ENCODE data around the gene SRRM3.
"Not testable (repeated sequence)": the region's sequence is repeated elsewhere in the genome, so short reads cannot be mapped to it uniquely, and the experiment has no call there.

SRRM3 gene

DNA sequence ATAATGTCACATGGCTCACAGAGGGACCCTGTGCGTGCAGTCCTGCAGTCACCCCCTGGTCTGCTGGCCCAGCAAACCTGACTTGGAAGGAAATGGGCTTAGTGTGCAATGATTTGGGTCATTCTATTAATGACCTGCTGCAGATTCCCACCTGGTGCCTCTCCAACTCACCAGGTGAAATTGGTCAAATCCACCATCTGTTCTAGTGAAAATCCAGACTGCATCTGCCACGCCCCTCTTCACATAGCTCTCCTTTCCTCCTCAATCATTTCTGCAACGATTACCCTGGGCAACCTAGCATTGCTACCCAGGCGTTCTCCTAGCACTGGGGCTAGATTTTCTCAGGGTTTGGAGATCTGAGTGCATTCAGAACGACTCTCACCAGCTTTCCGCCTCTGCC is 29.4 kb downstream of the SRRM3 start:
- no peak for DNase-seq

DNA sequence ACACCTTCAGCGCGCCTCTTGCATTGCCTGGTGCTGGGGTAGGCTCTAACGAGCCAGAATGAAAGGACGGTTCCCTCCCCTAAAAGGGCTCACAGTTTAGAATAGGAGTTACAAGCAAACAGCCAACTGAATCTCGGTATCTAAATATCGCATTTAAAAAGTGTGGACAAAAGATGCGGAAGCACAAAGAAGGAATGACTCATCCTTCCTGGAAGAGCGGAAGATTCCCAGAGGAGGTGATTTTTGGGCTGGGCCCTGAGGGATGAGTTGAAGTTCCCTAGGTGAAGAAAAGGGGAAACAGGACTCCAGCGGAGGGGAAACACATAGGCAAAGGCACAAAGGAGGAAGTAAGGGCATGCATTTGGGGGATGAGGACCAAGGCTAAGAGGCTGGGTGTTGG is 29.9 kb downstream of the SRRM3 start:
- DNase-seq: no peak

DNA sequence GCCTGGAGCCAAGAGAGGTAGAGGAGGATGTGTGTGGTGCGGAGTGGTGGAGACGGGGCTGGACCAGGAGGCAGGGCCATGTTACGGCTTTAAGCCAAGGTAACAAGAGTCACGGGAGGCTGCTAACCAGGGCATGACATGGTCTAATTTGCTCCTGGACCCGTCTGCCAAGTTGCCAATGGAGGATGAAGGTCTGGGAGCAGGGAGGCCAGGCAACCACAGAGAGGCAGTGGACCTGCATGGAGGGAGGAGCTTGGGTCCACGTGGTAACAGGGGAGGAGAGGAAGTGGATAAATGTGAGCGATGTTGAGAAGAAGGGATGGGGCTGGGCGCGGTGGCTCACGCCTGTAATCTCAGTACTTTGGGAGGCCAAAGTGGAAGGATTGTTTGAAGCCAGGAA is 31.0 kb downstream of the SRRM3 start:
- no peak for DNase-seq

DNA sequence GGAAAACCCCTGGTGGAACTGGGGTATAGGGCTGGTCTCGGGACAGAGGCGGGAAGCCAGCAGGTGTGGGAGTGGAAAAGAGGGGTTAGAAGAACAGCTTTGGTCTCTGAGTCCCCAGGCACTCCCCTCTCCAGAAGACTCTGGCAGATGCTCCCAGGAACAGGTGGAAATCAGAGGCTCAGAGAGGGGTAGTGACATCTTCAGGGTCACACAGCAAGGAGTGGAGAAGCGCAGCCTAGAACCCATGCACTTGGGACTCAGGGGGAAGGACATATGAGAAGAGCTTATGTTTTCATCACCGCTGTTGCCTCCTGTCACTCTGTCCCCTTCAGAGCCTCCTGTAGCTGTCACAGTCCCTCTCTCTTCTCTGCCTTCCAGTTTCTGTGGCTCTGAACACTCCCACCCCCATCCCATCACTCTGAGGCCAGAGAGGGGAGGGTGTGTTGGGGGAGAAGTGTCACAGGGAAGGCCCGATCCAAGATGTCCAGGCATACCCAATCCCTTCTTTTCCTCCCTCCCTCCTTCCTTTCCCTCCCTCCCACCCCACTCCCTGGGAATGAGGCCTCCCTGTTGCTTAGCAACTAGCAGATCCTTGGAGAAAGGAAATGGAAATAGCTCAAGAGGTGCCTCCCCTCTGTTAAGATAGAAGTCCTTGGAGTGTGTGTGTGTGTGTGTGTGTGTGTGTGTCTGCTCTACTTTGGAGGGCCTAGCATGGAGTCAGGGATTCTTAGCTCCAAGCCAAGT is 32.0 kb downstream of the SRRM3 start:
- DNase-seq: no peak

DNA sequence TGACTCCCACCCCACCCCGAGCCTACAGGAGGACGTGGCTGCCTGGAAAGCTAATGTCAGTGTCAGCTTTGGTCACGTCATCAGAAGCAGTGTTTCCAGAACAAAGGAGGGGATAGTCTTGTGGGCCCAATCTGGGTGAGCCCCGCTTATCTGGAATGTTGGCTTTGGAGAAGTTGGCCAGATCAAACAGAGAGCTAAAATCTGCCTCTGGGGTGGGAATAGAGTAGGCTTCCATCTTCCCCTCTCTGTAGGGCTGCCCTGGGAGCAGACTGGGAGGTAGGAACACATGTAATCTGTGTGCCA is 32.5 kb downstream of the SRRM3 start:
- DNase-seq: no peak

DNA sequence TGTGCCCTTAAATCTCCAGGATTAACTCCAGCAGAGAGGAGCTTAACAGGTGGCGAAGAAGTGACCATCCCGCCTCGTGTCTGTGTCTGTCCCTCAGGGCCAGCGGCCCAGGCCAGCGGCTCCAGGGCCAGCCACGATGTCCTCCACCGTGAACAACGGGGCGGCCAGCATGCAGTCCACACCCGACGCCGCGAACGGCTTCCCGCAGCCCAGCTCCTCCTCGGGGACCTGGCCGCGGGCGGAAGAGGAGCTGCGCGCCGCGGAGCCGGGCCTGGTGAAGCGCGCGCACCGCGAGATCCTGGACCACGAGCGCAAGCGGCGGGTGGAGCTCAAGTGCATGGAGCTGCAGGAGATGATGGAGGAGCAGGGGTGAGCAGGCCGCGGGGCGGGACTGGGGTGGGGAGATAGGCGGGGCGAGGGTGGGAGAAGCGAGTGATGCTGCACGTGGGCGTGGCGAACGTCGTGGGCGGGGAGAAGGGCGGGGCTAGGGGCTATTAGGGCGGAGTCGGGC is 33.3 kb downstream of the SRRM3 start:
- DNase-seq: no peak

DNA sequence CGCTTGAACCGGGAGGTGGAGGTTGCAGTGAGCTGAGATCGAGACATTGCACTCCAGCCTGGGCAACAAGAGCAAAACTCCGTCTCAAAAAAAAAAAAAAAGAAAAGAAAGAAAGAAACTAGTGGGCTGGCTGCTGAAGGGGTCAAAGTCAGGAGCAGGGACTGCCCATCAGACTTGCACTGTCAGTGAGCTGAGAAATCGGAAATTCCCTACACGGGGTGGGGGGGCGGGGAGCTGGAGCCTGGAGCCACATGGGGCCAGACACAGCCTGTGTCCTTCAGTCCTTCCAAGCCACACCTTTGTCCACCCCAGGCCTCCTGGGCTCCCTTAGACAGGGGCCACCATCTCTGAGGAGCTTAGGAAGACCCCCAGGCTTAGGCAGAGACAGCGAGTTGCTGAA is 34.5 kb downstream of the SRRM3 start:
- no peak for DNase-seq

DNA sequence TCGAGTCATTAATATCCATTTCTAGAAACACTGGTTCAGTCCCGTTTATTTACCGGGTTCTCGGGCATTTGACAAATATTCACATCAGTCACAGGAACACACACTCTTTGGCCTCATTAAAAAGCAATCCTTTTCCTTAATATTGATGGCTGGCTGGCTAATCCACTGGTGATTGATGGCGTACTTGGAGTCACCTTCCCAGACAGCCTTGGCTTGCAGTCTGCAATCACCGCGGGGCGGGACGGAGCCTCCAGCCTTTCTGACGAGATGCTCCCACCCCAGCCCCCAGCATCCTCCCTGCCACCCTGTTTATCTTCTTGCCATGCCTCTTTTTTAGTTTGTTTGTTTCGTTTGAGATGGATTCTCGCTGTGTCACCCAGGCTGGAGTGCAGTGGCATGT is 36.6 kb downstream of the SRRM3 start:
- no peak for DNase-seq

DNA sequence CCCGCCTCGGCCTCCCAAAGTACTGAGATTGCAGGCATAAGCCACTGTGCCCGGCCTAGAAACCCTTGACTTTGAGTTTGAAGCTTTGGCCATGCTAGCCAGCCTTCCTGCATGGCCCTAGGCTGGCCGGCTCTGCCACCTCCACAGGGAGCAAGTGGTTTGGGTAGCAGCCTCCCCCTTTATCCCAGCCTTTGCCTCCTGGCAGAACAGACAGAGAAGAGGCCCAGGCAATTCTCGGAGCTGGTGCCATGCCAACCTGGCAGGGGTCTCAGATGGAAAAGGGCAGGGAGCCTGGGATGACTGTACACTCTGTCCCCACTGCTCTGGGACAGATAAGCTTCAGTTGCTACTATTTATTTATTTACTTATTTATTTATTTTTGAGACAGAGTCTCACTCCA is 39.4 kb downstream of the SRRM3 start:
- no peak for DNase-seq

DNA sequence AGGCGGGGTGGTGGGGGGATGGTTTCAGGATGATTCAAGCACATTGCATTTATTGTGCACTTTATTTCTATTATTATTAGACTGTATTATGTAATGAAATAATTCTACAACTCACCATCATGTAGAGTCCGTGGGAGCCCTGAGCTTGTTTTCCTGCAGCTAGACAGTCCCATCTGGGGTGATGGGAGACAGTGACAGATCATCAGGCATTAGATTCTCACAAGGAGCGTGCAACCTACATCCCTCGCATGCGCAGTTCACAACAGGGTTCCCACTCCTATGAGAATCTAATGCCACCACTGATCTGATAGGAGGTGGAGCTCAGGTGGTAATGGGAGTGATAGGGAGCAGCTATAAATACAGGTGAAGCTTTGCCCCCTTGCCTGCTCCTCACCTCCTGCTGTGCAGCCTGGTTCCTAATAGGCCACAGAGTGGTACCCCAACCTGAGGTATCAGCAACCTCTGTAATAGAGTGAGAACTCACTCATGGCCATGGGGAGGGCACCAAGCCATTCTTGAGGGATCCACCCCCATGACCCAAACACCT is 40.9 kb downstream of the SRRM3 start:
- not testable (repeated sequence) for DNase-seq

DNA sequence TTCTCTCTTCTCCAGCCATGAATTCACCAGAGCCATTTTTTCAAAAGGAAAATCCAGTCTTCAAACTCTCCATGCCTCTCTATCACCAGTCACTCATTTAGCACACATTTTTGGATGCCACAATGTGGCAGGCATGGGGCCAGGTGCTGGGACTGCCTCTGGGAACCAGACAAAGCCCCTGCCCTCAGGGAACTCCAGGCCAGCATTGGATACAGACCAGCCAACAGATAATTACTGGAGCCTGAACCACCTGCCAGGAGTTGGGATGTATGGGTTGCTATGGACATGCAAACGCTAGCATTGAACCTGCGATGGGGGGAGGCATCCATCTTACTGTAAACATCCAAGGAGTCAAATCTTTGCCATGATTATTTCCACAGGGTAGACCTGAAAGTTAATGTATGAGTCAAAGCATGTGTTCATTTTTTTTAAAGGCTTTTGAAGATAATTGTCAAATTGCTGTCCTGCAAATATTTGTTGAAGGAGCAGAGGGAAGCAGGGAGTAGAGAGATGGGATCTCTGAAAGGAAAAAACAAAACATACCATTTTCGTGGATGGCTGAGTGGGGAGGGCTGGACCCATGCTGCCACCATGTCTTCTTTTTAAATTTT is 43.2 kb downstream of the SRRM3 start:
- no peak for DNase-seq

DNA sequence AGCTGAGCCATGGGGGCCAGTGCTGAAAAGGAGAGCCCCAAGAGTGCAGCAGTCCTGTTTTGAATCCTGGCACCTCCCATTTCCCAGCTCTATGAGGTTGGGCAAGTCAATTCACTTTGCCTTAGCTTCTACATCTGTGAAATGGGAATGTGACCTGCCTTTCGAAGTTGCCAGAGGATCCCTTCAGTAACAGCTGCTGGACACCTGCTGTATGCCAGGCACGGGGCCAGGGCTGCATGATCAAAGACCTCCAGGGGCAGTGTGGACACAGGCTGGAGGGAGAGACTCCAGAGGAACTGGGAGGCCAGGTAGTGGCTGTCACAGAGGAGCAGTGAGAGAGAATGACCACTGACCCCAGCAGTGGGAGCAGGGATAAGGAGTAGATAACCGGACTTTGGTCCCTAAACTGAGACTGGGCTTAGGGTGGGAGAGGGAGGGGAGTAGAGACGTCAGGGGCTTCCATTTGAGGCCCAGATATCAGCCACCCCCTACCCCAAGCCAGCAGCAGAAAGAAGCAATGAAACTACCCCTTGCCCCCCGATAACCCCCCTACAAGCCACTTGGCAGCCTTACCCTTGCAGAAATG is 45.2 kb downstream of the SRRM3 start:
- no peak for DNase-seq

DNA sequence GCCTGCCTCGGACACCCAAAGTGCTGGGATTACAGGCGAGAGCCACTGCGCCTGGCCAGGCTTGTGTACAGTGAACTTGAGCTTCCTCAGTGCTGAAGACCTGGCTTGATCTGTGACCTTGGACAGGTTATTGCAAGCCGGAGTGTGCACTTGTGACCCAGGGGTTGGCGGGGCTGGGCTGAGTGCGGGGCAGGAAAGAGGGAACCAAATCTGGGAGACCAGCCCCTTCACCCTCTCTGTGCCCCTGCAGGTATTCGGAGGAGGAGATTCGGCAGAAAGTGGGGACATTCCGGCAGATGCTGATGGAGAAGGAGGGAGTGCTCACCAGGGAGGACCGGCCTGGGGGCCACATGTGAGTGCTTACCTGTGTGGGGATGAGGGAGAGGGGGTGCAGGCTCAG is 46.2 kb downstream of the SRRM3 start:
- no peak for DNase-seq

DNA sequence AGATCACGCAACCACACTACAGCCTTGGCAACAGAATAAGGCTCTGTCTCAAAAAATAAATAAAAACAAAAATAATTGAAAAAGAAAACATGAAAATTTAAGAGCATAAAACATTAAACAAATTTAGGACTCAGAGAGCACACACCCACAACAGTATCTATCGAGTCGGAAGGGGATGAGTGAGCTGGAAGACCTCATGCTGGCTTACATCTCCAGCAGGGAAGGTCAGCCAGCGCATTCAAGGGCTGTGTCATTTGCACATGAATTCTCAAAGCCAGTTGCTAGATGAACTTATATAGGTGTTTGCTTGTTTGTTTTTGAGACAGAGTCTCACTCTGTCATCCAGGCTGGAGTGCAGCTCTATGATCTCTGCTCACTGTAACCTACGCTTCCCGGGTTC is 50.3 kb downstream of the SRRM3 start:
- DNase-seq: no peak

DNA sequence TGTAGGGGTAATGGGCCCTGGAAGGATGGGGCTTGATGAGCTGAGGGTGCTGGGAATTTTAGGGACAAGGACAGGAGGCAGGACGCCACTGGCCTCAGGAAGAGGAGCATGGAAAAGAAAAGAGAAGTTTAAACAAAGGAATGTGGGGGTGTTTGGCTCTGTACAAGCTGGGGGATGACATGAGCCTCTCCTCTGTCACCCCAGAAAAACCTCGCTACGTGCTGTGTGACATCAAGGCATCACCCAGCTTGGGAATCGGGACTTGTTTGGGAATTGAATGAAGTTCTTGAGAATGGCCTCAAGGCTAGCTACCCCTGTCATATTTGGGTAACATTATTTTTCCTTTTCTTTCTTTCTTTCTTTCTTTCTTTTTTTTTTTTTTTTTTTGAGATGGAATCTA is 53.1 kb downstream of the SRRM3 start:
- no peak for DNase-seq

DNA sequence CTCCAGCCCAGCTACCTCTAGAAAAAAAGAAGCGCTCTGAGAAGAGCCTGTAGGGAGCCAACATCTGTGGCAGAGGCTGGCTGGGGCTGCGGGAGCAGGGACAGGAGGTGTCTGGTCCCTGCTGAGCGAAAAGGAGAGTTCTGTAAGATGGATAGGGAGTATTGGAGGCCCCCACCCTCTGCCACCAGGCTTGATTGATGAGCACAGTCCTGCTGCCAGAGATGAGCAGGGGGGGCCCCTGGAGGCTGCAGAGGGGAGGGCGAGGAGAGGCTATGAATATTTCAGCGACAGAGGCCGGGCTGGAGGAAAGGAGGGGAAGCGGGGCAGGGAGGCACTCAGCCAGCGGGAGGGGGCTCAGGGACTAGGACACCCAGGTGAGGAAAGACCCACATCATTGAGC is 56.3 kb downstream of the SRRM3 start:
- DNase-seq: no peak

DNA sequence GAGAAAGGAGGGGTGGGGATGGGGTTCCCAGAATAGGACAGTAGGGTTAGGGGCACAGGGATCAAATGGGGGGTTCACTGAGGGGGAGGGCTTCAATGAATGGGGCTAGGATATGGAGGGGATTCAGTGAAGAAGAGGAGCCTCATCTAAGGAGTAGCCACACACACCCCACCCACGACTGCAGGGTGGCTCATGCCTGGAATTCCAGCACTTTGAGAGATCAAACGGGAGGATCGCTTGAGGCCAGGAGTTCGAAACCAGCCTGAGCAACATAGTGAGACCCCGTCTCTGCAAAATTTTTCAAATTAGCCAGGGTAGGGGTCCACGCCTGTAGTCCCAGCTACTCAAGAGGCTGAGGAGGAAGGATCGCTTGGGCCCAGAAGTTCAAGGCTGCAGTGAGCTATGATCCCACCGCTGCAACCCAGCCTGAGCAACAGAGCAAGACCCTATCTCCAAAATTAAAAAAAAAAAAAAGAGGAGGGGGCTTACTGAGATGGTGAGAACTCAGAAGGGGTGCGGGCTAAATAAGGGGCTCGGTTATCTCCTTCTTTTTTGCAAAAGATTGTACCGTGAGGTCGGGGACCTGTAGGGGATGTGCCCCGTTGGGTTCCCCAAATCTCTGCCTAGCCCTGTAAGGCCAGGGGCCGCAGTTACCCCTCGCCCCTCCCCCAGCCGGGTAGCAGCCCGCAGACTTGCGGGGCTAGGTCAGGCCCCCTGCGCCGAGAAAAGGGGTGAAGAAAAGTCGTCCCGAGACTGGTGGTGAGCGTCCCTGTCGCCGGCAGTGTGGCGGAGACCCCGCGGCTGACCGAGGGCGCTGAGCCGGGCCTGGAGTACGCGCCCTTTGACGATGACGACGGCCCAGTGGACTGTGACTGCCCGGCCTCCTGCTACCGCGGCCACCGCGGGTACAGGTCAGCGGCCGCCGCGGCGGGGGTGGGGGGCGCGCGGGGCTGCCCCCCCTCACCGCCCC is 57.7 kb downstream of the SRRM3 start:
- DNase-seq: no peak

DNA sequence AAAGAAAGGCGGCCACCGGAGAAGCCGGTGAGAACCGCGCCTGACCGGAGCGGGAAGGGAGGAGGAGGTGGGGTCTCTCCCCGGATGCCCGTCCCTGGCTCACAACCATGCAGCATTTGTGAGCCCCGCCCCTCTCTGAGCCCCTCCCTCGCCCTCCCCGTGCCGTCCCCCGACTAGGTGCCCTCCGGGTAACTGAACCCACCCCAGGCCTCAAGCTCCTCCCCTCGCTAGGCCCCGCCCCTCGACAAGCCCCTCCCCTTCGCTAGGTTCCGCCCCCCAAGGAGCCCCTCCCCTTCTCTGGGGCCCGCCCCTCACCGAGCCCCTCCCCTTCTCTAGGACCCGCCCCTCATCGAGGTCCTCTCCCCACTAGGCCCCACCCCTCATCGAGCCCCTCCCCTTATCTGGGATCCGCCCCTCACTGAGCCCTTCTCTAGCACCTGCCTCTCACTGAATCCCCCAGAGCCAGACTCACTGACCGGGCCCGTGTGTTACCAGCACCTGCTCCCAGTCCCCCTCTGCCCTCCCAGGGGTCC is 58.5 kb downstream of the SRRM3 start:
- DNase-seq: no peak

DNA sequence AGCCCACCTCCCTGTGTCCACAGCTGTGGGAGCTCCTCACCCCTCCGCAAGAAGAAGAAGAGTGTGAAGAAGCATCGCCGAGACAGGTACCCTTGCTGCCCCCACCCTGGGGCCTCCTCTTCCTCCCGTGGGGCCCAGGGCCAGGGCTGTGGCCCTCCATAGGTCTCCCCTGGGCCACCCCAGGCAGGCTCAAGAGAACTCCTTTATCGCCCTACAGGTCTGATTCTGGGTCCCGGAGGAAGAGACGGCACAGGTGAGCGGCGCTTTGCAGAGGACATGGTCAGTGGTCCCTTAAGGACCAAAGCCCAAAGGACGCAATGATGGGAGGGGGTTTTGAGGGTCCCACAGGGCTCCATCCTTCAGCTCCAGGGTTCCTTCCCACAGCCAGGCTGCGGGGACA is 59.6 kb downstream of the SRRM3 start:
- DNase-seq: no peak

DNA sequence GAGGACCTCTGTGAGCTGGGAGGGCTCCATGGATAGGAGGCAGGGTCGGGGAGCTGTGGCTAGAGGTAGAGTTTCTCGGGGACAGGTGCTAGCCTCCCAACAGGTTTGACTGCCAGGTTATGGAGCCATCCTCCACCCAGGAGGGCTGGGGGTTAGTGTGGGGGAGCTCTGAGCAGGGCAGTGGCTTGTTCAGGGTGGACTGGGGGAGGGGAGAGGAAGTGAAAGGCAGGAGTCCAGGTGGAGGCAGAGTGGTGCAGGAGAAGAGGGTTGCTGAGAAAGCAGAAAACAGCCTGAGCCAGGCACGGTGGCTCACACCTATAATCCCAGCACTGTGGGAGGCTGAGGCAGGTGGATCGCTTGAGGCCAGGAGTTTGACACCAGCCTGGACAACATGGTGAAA is 60.2 kb downstream of the SRRM3 start:
- no peak for DNase-seq

DNA sequence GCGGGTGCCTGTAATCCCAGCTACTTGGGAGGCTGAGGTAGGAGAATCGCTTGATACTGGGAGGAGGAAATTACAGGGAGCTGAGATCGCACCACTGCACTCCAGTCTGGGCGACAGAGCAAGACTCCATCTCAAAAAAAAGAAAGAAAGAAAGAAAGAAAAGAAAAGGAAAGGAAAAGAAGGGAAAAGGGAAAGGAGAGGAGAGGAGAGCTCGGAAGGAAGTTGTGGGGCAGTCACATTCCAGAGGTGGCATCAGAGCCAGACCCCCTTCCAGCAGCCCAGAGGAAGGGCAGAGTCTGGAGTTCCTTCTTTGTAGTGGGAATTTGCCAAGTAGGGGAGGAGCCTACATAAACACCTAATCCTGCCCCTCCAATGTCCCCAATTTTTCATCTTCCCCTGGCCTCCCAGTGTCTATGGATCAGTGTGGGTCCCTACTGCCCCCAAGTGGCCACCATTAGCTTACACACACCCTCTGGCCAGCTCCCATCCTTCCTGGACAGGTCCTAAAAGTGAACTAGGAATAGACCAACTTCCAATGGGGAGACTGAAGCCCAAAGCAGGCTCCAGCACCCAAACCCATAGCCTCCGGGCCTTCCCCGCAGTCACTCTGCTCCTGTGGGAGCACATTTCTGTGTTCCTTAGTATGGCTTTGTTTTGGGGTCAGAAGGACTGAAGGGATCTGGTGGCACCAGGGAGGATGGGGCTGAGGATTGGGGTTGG is 61.1 kb downstream of the SRRM3 start:
- peak; percentile 28 for DNase-seq

DNA sequence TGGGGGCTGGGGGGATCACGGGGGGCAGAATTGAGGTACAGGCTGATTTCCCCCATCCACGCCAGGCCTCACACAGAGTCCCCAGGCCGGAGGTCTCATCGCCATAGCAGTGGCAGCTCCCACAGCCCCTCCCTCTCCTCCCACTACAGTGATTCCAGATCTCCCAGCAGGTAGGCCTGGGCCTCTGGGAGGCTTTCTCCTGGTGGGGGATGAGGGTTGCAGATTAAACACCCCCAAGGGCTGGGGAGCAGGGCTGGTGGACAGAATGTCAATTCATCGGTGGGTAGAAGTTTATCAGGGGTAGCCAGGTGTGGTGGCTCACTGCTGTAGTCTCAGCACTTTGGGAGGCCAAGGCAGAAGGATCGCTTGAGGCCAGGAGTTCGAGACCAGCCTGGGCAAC is 63.6 kb downstream of the SRRM3 start:
- DNase-seq: no peak
